GM18868 (cell line): Measurements from ENCODE around the gene ATP9B.
"Not testable (repeated sequence)": the region's sequence is repeated elsewhere in the genome, so short reads cannot be mapped to it uniquely, and the experiment has no call there.

Source experiments
- ATAC-seq: cut with Tn5 transposase; IDR thresholded peaks from one replicate; pipeline ENCODE4 v1.9.1; 2021; ENCODE audit warnings: mild to moderate bottlenecking, moderate library complexity; ENCODE audit not compliant: unreplicated experiment

The ATP9B gene

GRCh38 chr18:79071503-79072210, 2.5 kb downstream of the ATP9B start:
- no peak for ATAC-seq

- not testable (repeated sequence) for ATAC-seq
Observed at GRCh38 chr18:79072655-79073054, 3.5 kb downstream of the ATP9B start.

GRCh38 chr18:79077181-79077580, 8.0 kb downstream of the ATP9B start:
- no peak for ATAC-seq

GRCh38 chr18:79078791-79079190, 9.6 kb downstream of the ATP9B start:
- ATAC-seq, result not testable (repeated sequence)

GRCh38 chr18:79092874-79093273, 23.7 kb downstream of the ATP9B start:
- ATAC-seq, result no peak

- no peak for ATAC-seq
Observed at GRCh38 chr18:79093986-79094385, 24.8 kb downstream of the ATP9B start.

- ATAC-seq, result no peak
Observed at GRCh38 chr18:79095216-79095615, 26.0 kb downstream of the ATP9B start.

GRCh38 chr18:79100944-79101343, 31.8 kb downstream of the ATP9B start:
- ATAC-seq, result no peak

GRCh38 chr18:79102886-79103285, 33.7 kb downstream of the ATP9B start:
- ATAC-seq, result no peak

GRCh38 chr18:79104137-79104536, 34.9 kb downstream of the ATP9B start:
- no peak for ATAC-seq

GRCh38 chr18:79105455-79105854, 36.3 kb downstream of the ATP9B start:
- ATAC-seq, result no peak

- ATAC-seq, result no peak
Observed at GRCh38 chr18:79106084-79106483, 36.9 kb downstream of the ATP9B start.

- no peak for ATAC-seq
Observed at GRCh38 chr18:79107886-79108285, 38.7 kb downstream of the ATP9B start.

GRCh38 chr18:79108549-79109215, 39.5 kb downstream of the ATP9B start:
- ATAC-seq, result no peak

GRCh38 chr18:79111483-79111882, 42.3 kb downstream of the ATP9B start:
- ATAC-seq, result no peak

- no peak for ATAC-seq
Observed at GRCh38 chr18:79117385-79117784, 48.2 kb downstream of the ATP9B start.

- no peak for ATAC-seq
Observed at GRCh38 chr18:79117788-79118187, 48.6 kb downstream of the ATP9B start.

- no peak for ATAC-seq
Observed at GRCh38 chr18:79118797-79119196, 49.6 kb downstream of the ATP9B start.

- no peak for ATAC-seq
Observed at GRCh38 chr18:79121746-79122474, 52.7 kb downstream of the ATP9B start.

GRCh38 chr18:79123948-79124347, 54.8 kb downstream of the ATP9B start:
- ATAC-seq, result no peak

- ATAC-seq, result no peak
Observed at GRCh38 chr18:79129120-79129519, 59.9 kb downstream of the ATP9B start.

GRCh38 chr18:79133724-79134123, 64.5 kb downstream of the ATP9B start:
- ATAC-seq, result no peak
